ENCODE results near the gene RAC2.

Gene RAC2

GRCh38 chr22:37184816-37185541 is 59.1 kb downstream of the RAC2 start:
- DNase-seq: no peak

GRCh38 chr22:37184380-37184755 is 59.7 kb downstream of the RAC2 start:
- no peak for DNase-seq

DNA sequence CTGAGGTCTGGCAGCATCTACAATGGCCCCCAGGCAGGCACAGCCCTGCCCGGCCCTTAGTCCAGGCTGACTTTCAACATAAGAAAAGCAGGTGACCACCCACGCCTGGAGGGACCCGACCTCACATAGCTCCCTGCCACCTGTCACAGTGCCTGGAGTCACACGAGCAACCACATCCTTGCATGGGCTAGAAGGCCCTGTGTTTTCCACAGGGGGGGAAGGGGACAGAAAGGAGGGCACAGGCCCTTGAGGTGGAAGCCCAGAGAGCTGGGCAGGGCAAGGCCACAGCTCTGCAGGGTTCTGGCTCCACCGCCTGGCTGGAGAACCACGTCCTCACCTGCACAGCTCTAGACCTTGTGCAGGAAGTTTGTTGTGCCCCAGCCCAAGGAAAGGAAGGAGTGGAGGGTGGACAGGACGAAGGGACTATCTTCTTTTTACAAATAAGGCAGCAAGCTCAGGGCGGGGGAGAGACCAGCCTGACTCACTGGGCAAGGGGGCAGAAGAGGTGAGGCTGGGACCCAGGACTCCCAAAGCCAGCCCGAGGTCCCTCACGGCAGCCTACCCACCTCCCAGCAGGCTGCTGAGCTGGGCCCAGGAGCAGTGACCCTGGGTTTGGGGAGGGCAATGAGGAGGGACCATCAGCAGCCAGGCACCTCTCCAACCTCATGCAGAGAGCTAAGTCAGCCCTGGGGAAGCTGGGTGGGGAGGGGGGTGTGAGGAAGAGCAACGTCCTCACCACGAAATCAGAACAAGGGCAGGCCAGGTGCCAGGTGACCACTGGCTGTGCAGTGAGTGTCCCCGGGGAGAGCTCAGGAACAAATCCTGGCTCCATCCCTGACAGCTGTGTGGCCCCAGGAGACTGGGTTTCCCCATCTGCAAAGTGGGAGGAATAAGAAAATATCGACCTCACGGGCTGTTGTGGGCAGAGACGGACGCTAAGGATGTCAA is 60.4 kb downstream of the RAC2 start:
- no peak for DNase-seq

GRCh38 chr22:37182949-37183245 is 61.2 kb downstream of the RAC2 start:
- DNase-seq: no peak

DNA sequence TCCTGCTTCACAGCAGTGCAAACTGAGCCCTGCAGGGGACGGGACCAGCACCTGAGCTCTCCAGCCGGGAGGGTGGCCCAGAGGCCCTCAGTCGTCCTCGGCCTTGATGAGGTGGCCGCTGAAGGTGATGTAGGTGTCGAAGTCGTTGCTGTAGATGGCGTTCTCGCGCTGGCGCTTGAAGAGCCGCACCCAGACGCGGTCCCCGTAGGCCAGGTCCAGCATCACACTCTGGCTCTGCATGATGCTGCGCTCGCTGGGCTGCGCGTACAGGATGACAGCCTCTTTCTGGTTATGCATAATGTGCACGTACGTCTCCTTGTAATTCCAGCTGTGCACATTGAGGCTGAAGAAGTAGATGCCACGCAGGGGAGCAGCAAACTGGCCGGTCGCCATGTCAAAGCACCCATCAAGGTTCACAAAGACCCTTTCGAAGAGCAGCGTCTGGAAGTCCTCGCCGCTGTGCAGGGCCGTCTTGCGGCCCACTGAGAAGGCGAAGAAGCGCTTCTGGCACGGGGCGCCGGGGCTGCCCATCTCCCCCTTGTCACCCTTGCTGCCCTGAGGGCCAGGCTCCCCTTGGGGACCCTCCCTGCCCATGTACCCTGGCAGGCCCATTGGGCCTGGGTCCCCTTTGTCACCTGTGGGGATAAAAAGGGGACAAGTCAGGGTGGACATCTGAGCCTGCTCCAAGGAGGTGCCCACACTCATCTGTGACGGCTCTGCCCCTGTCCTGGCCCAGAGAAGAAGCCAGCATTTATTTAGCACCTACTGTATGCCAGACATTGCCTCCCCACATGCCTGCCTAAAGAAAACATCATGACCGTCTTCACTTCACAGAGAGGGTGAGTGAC is 61.7 kb downstream of the RAC2 start:
- DNase-seq: no peak

- DNase-seq: no peak
These were observed 62.4 kb downstream of the RAC2 start for GRCh38 chr22:37181681-37182080.

GRCh38 chr22:37180531-37181231 is 63.4 kb downstream of the RAC2 start:
- DNase-seq: no peak

GRCh38 chr22:37179622-37180420 is 64.2 kb downstream of the RAC2 start:
- no peak for DNase-seq

GRCh38 chr22:37179126-37179470 is 65.0 kb downstream of the RAC2 start:
- no peak for DNase-seq

GRCh38 chr22:37178350-37179125 is 65.5 kb downstream of the RAC2 start:
- DNase-seq: no peak

DNA sequence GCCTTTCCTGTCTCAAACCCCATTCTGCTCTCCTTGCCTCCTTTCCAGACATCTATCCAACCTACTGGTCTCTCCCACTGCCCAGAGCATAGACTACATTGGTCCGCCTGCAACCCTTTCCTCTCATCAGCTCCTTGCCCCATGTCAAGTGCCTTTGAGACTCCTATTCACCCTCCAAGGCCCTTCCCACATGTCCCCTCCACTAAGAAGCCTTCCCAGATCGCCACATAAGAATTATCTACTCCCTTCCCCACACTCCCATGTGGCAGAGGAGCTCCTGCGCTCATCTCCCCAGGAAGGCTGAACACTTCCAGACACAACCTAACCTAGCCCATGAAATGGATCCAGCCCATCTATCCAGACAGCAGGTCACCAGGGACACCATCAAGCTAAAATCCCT is 66.3 kb downstream of the RAC2 start:
- no peak for DNase-seq

GRCh38 chr22:37177221-37177620 is 66.8 kb downstream of the RAC2 start:
- DNase-seq: no peak

GRCh38 chr22:37176464-37177061 is 67.5 kb downstream of the RAC2 start:
- no peak for DNase-seq

GRCh38 chr22:37175414-37176281 is 68.4 kb downstream of the RAC2 start:
- DNase-seq: no peak

All from activated gamma-delta T cell treated with Interleukin-2 at 50 U/mL for 16 hours (primary cell).